T1000 (cell line): ENCODE results near the gene LMTK2.

ENCODE experiments used
- DNase-seq: peaks from one replicate; lab custom pipeline; 2025; ENCODE audit warnings: mixed read lengths; lab: John Stamatoyannopoulos, UW

LMTK2 gene

GRCh38 chr7:98106647-98107312 lies at the start of gene LMTK2:
Gene LMTK2 (plus strand): TSS chr7:98106862. CDS start chr7:98107178, 316 bp downstream.
- peak; percentile 82 for DNase-seq

GRCh38 chr7:98057157-98057556 lies 49.5 kb upstream of the LMTK2 start:
- DNase-seq: no peak

- DNase-seq: no peak
Measured at GRCh38 chr7:98058186-98058585, 48.5 kb upstream of the LMTK2 start.

GRCh38 chr7:98064233-98064632 lies 42.4 kb upstream of the LMTK2 start:
- no peak for DNase-seq

GRCh38 chr7:98066208-98066607 lies 40.5 kb upstream of the LMTK2 start:
- DNase-seq: no peak

- no peak for DNase-seq
Measured at GRCh38 chr7:98066934-98067507, 39.6 kb upstream of the LMTK2 start.

GRCh38 chr7:98073047-98073446 lies 33.6 kb upstream of the LMTK2 start:
- DNase-seq: no peak

GRCh38 chr7:98075801-98076200 lies 30.9 kb upstream of the LMTK2 start:
- no peak for DNase-seq

GRCh38 chr7:98077762-98078161 lies 28.9 kb upstream of the LMTK2 start:
- no peak for DNase-seq

- no peak for DNase-seq
Measured at GRCh38 chr7:98078197-98078870, 28.3 kb upstream of the LMTK2 start.

GRCh38 chr7:98079891-98080648 lies 26.6 kb upstream of the LMTK2 start:
- DNase-seq: no peak

- no peak for DNase-seq
Measured at GRCh38 chr7:98081319-98081718, 25.3 kb upstream of the LMTK2 start.

- no peak for DNase-seq
Measured at GRCh38 chr7:98084631-98085030, 22.0 kb upstream of the LMTK2 start.

GRCh38 chr7:98085674-98086073 lies 21.0 kb upstream of the LMTK2 start:
- DNase-seq: no peak

GRCh38 chr7:98086281-98086718 lies 20.4 kb upstream of the LMTK2 start:
- no peak for DNase-seq

GRCh38 chr7:98088109-98088508 lies 18.6 kb upstream of the LMTK2 start:
- DNase-seq: no peak

- no peak for DNase-seq
Measured at GRCh38 chr7:98090116-98090515, 16.5 kb upstream of the LMTK2 start.

GRCh38 chr7:98091061-98091460 lies 15.6 kb upstream of the LMTK2 start:
- DNase-seq: no peak

GRCh38 chr7:98091523-98091922 lies 15.1 kb upstream of the LMTK2 start:
- no peak for DNase-seq

- DNase-seq: no peak
Measured at GRCh38 chr7:98097042-98097645, 9.5 kb upstream of the LMTK2 start.

- no peak for DNase-seq
Measured at GRCh38 chr7:98100088-98100487, 6.6 kb upstream of the LMTK2 start.

- DNase-seq: no peak
Measured at GRCh38 chr7:98102170-98102569, 4.5 kb upstream of the LMTK2 start.
